NOMO-1 treated with DMSO at 0.1 percent for 48 hours (cell line): ENCODE data around the gene ARHGAP45.
A peak's percentile ranks its signal among the peaks of the same experiment; 100 is the strongest.

Source experiments
- DNase-seq: peaks from one replicate; lab custom pipeline; 2025; ENCODE audit not compliant: unreplicated experiment; lab: John Stamatoyannopoulos, UW

ARHGAP45 gene

DNA sequence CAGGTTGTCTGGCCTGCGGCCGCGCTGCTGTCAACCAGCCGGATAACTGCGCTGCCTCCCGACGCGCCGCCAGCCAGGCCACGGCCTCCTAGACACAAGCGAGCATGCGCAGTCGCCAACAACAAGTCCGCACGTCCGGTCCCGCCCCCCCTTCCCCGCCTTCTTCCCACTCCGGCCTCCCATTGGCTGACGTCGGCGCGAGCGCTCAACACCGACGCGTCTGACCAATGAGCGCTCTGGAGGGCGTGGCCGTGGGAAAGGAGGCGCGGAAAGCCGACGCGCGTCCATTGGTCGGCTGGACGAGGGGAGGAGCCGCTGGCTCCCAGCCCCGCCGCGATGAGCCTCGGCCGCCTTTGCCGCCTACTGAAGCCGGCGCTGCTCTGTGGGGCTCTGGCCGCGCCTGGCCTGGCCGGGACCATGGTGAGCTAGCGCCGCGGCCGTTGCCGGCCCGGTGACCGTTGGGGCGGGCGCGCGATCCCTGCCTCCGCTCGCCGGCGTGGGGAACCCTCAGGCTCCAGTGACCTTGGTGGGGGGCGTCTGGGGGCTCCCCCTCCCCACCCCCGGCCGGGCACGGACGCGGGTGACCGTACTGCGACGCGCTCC lies 36.8 kb downstream of the ARHGAP45 start, which contains the start of gene GPX4:
TSS of gene GPX4 (plus strand) at position 287 of the 603 bp plus-strand sequence. CDS start at position 337, 50 bp downstream.
- peak; percentile 97 for DNase-seq

DNA sequence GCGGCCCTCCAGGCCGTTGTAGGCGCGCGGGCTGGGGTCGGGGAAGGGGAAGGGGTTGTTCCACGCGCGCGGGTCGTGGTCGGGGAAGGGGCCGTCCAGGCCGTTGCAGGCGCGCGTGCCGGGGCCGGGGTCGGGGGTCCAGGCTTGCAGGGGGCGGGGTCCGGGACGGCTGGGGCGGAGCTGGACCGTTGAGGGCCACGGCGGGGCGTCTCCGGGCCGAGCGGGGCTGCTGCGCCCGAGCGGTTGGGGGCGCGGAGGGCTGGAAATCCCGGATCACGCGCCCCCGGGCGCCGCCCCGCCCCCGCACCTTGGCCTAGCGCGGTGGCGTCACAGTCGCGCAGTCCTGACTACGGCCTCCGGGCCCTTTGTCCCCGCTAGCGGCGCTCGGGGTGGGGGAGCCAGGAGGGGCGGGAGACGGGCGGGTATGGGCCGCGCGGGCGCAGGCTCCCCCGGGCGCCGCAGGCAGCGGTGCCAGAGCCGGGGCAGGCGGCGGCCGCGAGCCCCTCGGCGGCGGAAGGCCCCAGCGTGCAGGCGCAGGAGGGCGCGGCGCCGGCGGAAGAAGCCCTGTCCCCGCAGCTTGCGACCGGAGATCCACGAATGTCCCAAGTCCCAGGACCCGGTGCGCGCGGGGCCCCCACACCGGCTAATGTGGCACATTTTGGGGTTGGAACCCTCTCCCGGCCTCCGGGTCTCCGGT lies 37.5 kb downstream of the ARHGAP45 start:
- DNase-seq, result peak; percentile 62

DNA sequence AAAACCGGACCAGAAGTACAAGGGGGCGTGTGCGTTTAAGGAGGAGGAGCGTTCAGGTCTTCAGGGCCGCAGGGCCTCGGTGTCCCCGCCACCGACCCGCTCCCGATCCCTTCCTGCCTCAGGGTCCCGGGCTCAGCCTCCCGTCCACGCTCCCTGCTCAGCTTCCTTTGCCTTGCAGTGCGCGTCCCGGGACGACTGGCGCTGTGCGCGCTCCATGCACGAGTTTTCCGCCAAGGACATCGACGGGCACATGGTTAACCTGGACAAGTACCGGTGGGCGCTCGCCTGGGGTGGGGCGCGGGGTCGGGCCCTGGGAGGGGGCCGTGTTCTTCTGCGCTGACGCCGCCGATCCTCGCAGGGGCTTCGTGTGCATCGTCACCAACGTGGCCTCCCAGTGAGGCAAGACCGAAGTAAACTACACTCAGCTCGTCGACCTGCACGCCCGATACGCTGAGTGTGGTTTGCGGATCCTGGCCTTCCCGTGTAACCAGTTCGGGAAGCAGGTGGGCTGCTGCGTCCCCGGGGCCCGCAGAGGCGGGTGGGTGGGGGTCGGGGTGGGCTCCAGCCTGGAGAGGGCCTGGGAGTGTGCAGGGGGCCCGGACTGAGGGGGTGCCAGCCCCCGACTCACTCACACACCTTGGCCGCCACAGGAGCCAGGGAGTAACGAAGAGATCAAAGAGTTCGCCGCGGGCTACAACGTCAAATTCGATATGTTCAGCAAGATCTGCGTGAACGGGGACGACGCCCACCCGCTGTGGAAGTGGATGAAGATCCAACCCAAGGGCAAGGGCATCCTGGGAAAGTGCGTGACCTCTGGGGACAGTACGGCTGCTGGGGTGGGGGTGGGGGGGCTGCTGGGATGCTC lies 38.3 kb downstream of the ARHGAP45 start:
- DNase-seq, result no peak

DNA sequence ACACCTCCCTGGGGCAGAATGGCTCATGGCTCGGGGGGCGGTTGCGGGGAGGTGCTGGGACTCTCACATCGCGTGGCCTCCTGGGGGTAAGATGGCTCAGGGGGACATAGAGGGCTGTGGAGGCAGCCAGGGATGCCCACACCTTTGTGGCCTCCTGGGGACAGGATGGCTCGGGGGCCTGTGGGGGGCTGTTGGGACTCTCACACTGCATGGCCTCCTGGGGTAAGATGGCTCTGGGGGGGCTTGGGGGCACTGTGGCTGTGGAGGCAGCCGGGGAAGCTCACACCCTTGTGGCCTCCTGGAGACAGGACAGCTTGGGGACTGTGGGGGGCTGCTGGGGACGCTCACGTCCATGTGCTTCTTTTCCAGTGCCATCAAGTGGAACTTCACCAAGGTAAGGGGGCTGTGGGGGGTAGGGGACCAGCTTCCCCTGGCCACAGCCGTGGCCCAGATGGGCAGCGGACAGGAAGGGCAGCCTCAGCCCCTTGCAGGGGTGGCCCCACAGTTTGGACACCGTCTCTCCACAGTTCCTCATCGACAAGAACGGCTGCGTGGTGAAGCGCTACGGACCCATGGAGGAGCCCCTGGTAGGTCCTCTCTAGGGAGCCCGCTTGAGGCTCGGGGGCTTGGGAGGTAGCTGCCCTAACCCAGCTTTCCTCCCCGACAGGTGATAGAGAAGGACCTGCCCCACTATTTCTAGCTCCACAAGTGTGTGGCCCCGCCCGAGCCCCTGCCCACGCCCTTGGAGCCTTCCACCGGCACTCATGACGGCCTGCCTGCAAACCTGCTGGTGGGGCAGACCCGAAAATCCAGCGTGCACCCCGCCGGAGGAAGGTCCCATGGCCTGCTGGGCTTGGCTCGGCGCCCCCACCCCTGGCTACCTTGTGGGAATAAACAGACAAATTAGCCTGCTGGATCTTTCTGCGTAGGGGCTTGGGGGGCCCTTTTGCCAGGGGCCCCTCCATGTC lies 39.2 kb downstream of the ARHGAP45 start:
- no peak for DNase-seq

- peak; percentile 36 for DNase-seq
Measured at GRCh38 chr19:1106841-1107660, 40.1 kb downstream of the ARHGAP45 start.

GRCh38 chr19:1107661-1108261 lies 40.8 kb downstream of the ARHGAP45 start:
- no peak for DNase-seq

- no peak for DNase-seq
Measured at GRCh38 chr19:1108291-1109031, 41.5 kb downstream of the ARHGAP45 start.

- no peak for DNase-seq
Measured at GRCh38 chr19:1109032-1109551, 42.1 kb downstream of the ARHGAP45 start.

GRCh38 chr19:1109697-1110671 lies 43.0 kb downstream of the ARHGAP45 start:
- no peak for DNase-seq

DNA sequence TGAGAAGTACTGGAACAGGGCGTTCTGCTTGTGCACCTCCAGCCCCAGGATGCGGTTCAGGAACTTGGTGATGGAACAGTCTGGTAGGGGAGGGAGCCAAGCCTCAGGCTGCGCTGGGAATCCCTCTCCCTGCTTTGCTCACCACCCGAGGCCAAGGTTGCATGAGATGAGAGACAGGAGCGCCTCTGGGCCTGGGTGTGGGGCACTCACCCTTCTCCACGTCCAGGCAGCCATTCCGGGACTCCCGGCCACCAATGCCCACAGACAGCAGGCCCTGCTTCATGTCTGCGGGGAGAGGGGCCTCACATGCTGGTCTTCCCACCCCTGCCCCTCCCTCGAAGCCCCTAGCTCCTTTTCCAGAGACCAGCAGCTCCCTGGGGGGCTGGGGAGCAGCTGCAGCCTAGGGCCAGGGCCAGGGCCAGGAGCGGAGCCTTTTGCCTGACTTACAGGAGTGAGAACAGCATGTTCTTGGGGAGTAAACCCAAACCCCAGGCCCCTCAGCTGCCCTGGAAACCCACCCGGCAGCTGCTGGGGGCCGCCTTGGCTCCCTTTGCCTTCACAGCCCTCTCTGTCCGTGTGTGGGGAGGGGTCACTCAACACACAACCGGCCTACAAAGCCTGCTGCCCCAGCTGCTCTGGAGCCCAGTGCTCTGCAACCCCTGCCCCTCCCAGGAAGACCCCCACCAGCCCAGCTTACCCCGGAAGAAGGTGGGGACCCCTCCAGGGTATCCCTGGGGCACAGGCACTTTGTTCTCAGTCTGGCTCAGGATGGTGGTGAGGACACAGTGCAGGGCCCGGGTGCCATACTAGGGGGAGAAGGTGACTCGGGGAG lies 44.1 kb downstream of the ARHGAP45 start:
- no peak for DNase-seq

DNA sequence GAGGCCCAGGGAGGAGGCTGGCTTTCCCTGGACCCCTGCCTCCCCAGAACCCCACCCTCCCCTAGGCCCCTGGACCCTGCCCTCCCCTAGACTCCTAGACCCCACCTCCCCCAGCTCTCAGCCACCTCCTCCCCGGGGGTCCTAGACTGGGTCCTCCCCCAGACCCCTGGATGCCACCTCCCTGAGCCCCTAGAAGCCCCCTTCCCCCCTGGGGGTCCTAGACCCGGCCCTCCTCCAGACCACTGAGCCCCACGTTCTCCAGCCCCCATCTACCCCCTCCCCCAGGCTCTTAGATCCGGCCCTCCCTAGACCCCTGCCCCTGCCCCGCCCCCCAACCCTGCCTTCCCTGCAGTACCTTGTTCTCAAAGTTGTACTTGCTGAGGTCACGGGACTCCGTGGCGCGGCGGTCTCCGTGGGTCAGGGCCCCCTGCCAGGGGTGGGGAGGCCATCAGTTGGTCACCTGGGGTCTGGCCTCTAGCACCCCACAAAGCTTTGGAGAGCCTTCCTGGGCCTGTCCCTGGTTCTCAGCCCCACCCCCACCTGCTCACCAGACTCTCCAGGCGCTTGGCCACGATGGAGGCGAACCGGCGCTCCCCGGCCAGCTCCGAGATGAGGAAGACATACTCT lies 44.8 kb downstream of the ARHGAP45 start:
- DNase-seq, result no peak

DNA sequence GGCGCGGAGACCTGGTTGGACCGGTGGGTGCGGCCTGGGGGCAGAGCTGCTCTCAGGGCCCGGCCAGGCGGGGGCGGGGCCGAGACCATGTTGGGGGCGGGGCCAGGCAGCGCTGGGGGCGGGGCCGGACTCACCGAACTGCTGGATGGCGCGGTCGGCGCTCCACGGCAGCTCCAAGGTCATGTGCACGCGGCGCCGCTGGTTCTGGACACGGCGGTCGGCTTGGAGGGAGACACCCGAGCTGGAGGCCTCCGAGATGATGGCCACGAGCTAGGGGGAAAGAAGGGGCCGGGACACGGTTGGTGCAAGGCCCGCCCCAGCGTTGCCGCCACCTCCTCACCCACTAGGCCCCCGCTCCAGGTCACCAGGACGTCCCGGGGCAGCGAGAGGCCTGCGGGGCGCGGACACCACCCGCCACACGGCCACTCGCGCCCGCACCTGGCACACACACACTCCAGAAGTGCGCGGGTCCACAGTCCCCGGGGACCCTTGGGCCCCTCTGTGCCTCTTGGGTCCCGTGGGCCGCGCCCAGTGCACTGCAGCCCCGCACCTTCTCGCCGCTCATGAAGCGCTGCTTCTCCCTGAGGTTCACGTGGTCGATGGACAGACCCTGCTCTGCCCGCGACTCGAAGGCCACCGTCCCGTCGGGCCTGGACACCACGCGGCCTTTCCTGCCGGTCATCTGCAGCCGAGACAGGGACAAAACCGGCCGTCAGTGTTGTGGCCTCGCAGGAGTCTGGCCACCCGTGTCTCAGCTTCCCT lies 45.5 kb downstream of the ARHGAP45 start:
- DNase-seq, result no peak

DNA sequence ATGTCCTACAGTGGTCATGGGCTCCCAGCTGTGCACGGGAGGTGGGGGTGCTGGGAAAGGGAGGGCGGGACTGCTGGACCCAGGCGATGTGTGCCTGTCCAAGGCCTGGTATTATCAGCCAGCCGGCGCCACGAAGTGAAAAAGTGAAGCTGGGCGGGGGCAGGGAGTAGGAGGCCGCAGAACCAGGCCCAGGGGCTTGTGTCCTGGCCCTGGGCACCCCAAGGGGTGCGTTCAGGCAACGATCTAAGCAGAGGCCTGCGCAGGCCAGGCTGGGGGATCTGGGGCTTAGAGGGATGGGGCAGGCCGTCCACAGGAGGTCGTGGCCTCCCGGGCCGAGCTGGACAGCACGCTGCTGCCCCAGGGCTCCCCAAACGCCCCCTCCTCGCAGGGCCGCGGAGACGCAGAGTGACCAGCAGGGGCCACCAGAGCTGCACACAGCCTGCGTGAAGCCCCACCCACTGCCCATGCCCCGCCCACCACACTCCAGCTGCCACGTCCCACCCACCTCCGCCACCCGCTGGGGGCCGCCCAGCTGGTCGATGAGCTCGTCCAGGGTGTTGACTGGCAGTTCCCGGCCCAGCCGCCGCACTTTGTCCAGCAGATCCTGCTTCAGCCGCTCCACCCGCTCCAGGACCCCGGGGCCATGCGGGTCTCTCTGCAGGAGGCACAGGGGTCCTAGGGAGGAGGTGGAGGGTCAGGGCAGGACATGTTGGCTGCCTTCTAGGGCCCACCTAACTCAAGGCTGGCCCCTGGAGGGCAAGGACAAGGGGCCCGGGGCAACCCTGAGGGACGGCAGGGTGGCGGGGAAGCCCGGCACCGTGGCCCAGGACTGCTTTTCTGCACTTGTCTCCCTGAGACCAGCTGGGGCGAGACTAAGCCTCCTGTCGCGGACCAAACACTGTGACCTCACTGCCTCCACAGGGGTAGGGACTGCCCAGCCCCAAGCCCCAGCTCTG lies 46.3 kb downstream of the ARHGAP45 start:
- DNase-seq, result peak; percentile 70

DNA sequence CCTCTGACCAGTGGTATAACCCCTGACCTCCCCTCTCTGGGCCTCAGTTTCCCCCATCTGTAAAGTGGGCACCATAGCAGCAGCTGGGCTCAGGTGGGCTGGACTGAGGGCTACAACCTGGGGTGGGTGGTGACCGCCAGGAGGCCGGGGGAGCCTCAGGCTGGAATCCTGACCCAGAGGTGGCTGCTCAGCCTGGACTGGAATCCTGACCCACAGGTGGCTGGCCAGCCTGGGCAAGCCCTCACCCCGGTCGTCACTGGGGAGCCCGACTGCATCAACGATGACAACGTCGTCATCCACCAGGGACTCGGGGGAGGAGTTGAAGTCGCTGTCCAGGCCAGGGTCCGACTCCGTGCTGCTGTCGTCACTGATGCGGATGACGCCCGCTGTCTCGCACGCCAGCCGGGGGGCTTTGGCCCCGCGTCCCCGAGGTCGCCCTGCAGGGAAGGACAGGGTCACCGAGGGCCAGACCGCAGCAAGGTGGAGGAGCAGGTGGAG lies 47.1 kb downstream of the ARHGAP45 start:
- DNase-seq, result no peak
